PFSK-1 (cell line): ENCODE results near the gene MYH13.
A peak's percentile ranks its signal among the peaks of the same experiment; 100 is the strongest.

Experiments
- FOXP2 ChIP-seq: optimal IDR thresholded peaks from 2 replicates; pipeline ENCODE3; 2011; ENCODE audit warnings: borderline replicate concordance, control low read depth, inconsistent platforms; ENCODE audit not compliant: insufficient read depth; ENCODE audit errors: extremely low read length, extremely low read depth
- POLR2AphosphoS5 ChIP-seq: IDR thresholded peaks from 2 replicates; pipeline ENCODE4 v1.6.1; 2012; ENCODE audit warnings: low read depth, mild to moderate bottlenecking, control low read depth, low read length, moderate library complexity
- REST ChIP-seq, 2 experiments: IDR thresholded peaks; 2 replicates each; pipeline versions ENCODE4 v1.6.1 to v1.8.0; 2011 to 2012; ENCODE audit warnings: low read depth in 2 of 2, low read length in 2 of 2, control low read depth in 1 of 2, inconsistent platforms in 1 of 2, mild to moderate bottlenecking in 1 of 2, moderate library complexity in 1 of 2; ENCODE audit not compliant: insufficient read depth in 1 of 2
- SIN3A ChIP-seq: IDR thresholded peaks from 2 replicates; pipeline ENCODE4 v1.6.1; 2012; ENCODE audit warnings: mild to moderate bottlenecking, low read length, moderate library complexity, borderline replicate concordance; ENCODE audit not compliant: insufficient read depth
- TAF1 ChIP-seq: IDR thresholded peaks from 2 replicates; pipeline ENCODE4 v1.6.1; 2012; ENCODE audit warnings: low read length, control low read depth, borderline replicate concordance; ENCODE audit not compliant: insufficient read depth

Gene MYH13

DNA sequence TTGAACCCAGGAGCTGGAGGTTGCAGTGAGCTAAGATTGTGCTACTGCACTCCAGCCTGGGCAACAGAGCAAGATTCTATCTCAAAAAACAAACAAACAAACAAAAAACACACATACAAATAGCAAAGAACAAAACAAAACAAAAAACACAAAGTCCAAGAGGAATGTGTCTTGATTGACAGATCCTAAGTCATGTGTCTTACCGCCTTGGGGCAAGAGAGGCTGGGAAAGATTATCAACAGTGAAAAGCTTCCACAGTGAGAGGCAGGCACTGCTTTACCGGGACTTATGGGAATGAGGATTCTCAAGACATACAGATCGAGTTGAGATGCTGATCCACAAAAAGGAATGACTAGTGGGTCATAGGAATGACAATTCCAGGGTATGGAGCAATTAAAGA is 111.7 kb downstream of the MYH13 start:
- TF ChIP-seq FOXP2 (no peak), TAF1 (no peak), POLR2AphosphoS5 (no peak), SIN3A (no peak), REST (IDR thresholded peaks at IDR 0.05; ENCODE audit: insufficient read depth in 1 of 2, low read depth in 2 of 2, low read length in 2 of 2) (no peak)

- TF ChIP-seq REST (IDR thresholded peaks at IDR 0.05; ENCODE audit: insufficient read depth in 1 of 2, low read depth in 2 of 2, low read length in 2 of 2) (peak; percentile 84 to 91), SIN3A (no peak)
These were observed 121.4 kb downstream of the MYH13 start for GRCh38 chr17:10251212-10251948.
